HG03520 (cell line): ENCODE results near the gene MYOZ3.

ENCODE experiments used
- ATAC-seq: cut with Tn5 transposase; IDR thresholded peaks from one replicate; pipeline ENCODE4 v1.9.1; 2021; ENCODE audit warnings: mild to moderate bottlenecking, moderate library complexity; ENCODE audit not compliant: unreplicated experiment

MYOZ3 gene, protein sequence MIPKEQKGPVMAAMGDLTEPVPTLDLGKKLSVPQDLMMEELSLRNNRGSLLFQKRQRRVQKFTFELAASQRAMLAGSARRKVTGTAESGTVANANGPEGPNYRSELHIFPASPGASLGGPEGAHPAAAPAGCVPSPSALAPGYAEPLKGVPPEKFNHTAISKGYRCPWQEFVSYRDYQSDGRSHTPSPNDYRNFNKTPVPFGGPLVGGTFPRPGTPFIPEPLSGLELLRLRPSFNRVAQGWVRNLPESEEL

DNA sequence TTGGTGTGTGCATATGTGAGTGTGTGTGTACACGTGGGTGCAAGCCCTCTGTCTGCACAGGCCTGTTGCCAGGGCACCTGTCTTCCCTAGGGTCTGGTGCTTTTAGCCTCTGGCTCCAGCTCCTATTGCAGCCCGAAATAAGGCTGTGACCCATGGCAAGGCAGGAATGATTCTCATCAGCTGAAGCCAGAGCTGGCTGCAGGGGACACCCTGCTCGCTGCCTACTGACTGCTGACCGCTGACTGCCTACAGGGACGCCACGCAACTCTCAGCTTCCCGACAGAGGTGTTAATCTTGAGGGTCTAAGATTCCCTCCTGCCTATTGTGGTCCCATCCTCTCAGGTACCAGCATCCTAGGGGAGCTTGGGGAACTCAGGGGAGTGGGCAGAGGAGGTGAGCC, at the start of gene MYOZ3:
Gene MYOZ3 (plus strand): TSS at position 166 of the 400 bp plus-strand sequence. CDS start 1,691 bp downstream, outside the sequence.
- ATAC-seq: no peak

DNA sequence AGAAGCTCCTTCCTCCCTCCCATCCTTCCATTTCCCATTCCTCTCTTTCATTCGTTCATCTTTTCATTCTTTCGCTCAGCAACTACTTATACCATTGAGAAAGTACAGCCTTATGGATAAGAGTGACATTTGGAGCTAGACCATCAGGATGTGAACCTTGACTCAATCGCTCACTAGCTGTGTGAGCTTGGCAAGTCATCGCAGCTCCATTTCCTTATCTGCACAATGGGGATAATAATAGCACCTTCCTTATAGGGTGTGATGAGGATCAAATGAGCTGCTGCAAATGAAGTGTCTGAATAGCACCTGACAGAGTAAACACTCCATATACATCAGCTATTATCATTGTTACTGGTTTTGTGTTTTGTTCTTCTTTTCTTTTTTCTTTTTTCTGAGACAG, 48.6 kb upstream of the MYOZ3 start:
- ATAC-seq: no peak

DNA sequence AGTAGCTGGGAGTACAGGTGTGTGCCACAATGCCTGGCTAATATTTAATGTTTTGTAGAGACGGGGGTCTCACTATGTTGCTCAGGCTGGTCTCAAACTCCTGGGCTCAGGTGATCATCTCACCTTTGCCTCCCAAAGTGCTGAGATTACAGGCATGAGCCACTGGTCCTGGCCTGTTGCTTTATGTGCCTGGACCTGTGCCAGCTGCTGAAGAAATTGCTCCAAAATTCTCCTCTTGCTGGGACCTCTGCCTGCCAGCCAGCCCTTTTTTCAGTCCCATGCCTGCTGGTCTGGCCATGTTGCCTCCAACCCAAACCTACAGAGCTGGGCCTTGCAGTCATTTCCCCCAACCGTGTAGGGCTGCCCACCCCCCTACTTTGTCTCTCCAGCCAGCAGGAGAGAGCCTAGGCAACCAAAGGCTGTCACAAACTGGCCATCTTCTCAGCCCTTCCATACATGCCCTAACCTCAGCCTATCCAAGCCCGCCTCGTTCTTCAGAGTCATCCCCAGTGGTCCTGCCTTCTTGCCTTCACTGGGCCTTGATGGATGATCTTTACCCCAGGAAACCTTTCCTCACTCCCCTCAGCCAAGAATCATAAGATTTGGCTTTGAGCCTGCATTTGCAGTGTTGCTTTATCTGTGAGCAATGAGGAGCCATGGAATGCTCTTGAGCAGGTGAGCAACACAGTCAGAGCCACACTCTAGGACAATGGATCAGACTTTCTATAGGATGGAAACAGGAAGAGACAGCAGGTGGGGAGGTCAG, 48.0 kb upstream of the MYOZ3 start:
- no peak for ATAC-seq

GRCh38 chr5:150613991-150614660, 46.9 kb upstream of the MYOZ3 start:
- ATAC-seq: no peak

- ATAC-seq: no peak
Observed at GRCh38 chr5:150614661-150615060, 46.4 kb upstream of the MYOZ3 start.

DNA sequence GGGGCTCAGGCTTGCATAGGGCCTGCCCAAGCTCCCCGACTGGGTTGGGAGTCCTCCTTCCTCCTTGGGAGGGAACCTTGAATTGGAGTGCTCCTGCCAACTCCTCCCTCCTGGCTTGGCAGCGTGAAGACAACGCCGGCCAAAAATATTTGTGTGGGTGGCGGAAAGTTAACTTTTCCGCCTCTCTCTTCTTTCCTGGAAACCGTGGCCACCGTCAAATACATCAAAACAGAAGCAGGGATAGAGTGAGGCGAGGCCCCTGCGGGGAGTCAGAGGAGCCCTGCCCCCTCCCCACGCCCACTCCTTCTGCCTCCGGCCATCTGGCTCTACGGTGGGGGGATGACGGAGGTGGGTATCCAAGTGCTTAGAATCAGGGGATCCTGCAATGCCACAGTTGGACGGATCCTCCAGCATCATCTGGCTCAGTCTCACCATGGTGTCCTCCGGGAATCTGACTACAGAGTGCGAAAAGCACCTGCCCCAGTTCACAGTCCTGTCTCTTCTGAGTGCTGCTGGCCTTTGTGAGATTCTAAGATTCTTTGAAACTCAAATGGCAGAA, 45.8 kb upstream of the MYOZ3 start:
- ATAC-seq: no peak

DNA sequence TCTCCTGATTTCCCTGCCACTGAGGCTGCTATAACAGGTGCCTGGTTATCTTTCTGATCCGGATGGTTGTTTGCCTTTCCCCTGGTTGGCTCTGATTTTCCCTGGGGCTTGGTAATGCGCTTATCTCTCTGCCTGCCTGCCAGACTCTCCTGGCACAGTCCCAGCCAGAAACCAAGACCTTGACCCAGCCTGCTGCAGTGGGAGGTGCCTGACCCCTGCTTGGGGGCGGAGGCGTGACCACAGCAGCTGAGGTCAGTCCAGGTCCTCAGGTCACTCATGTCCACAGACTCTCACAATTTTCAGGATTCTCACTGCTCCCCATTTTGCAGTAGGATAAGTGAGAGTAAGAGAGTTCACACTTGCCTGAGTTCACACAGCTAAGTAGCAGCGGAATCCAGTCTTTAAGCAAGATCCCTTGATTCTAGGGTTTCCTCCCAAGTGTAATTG, 45.0 kb upstream of the MYOZ3 start:
- ATAC-seq: no peak

- no peak for ATAC-seq
Observed at GRCh38 chr5:150616506-150616905, 44.5 kb upstream of the MYOZ3 start.

- ATAC-seq: no peak
Observed at GRCh38 chr5:150618163-150618562, 42.9 kb upstream of the MYOZ3 start.

DNA sequence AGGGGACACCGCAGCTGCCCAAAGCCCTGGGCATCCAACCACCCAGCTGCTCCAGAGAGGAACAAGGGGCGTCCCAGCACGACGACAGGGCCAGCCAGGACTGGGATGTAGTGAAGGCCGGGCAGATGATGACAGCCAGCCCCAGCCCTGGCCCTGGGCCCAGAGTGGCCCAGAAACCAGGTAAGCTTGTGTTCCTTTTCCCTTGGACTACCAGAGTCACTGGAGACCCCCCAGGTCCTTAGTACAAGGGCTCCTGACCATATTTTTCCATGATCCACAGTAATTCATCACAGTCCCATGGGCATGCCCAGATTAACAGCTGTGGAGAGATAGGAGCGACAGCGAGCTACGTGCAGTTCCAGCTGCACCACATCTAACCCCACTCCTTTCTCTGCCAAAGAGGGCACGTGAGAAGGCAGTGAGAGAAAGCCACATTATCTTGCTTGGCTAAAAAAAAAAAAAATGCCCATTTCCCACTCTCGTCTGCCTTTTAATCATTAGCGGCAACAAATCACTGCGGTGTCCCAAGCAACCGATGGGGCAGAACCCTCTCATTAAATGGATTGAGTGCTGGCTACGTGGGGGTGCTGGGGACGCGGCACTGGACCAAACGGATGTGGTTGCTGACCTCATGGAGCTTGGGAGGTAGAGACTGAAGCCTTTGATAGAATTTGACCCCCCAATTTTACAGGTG, 42.3 kb upstream of the MYOZ3 start:
- no peak for ATAC-seq

DNA sequence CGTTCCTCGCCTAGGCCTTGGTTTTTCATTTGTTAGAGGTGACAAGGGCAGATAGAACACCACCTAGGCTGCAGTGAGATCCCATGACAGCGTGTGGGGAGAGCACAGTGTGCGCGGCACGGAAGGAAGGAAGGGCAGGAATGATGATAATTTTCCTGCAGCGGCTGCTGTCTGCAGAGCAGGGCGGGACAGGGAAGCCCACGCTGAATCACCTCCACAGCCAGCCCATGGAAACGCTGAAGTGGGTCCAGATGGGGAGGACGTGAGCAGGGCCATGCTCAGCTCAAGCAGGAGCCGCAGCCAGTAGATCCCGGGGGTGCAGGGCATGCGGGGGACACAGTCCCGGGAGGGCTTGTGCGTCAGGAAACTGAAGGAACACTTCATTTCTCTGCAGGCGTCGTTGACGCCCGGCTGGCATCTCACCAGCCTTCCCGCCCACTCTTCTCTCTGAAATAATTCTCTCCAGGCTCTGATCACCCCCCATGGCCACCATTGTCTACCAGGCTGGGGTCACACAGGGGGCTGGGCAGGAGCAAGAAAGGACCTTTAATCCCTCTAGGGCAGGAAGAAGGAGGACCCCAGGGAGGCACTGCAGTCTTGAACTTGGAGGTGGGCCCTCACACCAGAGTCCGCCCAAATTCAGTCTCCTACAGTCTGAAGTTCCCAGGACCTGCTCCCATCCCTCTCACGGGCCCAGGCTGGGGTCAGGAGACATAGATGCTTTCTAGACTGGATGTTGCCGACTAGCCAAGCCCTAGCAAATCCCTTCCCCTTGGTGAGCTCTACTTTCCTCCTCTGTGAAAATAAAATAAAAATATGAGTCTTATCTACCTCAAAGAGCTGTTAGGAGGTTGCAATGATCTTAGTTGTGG, 41.5 kb upstream of the MYOZ3 start:
- no peak for ATAC-seq

- ATAC-seq: no peak
Observed at GRCh38 chr5:150621301-150621700, 39.8 kb upstream of the MYOZ3 start.

- ATAC-seq: no peak
Observed at GRCh38 chr5:150622157-150622556, 38.9 kb upstream of the MYOZ3 start.

GRCh38 chr5:150623152-150623877, 37.7 kb upstream of the MYOZ3 start:
- no peak for ATAC-seq

DNA sequence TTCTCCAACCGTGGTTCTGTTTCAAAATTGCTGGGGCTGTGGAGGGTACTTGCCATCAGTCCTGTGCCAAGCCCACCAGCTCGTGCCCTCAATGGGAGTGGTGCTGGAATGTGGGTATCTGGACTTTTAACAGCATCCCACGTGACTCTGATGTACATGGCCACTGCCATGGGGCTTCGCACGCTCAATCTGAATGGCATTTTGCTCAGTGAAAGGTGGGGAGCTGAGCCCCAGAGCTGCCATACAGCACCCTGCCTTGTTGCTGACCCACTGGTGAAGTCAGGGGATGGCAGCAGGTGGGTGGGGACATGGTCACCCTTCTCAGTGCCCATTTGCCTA, 37.2 kb upstream of the MYOZ3 start:
- ATAC-seq: no peak

DNA sequence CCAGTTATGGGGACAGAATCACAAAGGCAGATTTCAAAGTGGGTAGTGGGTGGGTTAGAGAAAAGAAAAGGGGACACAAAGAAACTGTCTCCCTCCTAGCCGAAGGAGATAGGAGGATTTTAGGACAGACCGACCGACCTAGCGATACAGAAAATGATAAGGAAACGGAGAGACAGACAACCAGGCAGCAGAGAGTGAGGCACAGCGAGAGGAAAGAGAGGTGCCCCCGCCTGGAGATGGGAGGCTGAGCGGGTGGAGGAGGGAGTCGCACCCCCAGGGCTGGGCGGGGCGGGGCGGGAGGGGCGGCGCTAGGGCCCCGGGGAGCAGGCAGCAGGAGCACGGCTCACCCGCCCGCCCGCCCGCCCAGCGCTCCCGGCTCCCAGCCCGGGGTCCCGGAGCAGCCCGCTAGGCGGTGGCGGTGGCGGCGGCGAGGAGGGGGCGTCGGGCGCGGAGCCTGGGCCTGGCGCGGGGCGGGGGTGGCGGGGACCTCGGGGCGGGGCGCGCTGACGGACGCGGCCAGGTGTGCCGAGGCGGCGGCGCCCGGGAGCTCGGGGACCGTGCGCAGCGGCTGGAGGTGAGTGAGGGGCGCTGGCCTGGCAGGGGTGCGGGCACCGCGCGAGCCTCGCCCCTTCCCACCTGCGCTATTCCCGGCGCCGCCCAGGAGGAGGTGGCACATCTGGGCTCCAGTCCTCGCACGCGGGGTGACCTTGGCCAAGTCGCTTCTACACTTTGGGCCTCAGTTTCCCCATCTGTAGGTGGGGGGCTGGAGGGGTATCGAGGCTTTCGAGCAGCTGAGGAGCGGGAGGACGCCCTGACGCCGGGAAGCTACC, 36.5 kb upstream of the MYOZ3 start:
- ATAC-seq: no peak

DNA sequence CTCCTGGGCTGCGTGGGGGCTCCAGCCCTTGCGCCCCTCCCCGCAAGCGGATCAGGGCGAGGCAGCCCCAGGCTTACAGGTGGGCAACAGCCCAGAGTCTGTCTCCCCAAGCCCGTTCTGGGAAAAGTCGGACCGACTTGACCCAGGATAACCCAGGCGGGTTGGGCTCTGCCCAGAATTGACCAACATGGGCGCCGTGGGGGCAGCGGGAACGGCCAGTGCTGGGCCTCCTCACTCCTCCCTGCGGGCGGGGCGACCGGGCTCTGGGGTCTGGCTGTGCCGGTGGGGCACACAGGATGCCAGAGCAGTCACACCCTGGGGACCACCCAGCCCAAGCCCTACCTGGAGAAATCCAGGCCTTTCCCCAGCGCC, 35.9 kb upstream of the MYOZ3 start:
- ATAC-seq: no peak

DNA sequence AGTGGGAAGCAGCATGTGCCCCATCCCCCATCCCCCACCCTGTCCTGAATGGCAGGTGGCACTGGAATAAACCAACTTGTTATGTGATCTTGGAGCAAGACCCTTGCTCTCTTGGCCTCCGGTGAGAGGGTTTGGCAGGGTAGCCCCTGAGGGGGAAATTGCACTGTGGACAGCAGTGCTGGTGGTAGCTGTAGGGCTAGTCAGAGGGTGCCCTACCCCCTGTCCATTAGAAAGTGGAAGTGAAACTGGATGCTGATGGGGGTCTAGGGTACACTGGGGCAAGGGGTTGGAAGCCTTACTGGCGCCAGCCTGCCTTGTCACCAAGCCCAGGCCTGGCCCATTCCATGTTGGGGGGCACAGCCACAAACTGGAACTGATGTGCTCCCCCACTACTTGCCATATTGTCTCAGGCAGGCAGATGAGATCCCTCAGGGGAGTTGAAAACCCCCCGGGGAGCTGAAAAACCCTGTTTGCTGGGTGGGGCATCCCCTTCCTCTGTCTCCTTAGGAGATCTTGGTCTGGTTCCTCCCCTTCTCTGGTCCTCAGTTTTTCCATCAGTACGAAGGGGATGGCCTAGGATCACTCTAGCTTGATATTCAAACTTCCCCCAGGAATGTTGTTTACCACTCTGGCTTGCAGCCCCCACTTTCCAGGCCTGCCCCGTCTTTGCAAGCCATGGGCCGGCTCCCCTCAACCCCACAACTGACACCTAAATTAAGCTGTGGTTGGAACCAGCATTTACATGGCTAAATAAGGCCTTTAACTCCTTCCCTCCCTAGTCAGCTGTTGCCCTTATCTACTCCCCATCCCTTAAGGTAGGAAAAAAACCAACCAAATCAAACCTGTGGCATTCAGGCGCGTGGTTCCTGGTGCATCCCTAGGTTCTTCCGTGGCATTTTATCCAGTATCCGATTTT, 35.0 kb upstream of the MYOZ3 start:
- peak; percentile 45 for ATAC-seq
